Measurements from ENCODE around the gene FBLN2. TPM values are rescaled to one million over a fixed set of nuclear protein-coding genes. Genes with fewer than 3 reads are reported as not detected.
"Not testable (repeated sequence)": the region's sequence is repeated elsewhere in the genome, so short reads cannot be mapped to it uniquely, and the experiment has no call there.

FBLN2 gene
- total RNA-seq, 1 experiment from 2014 or later = 36.7 TPM

- no TSS peak for BruUV-seq (replicated peaks)
- no peaks in the 10 kb centered on the region for H3K27me3 Mint-ChIP-seq (ENCODE audit: insufficient read depth, unreplicated experiment)
- H3K4me3 ChIP-seq (ENCODE audit: low read depth, low read length) = no peak overlapping the region
- intact Hi-C loops (cut with micrococcal nuclease; ENCODE audit: unreplicated experiment) = no loop called here
- H3K4me1 ChIP-seq = no peaks in the 10 kb centered on the region
- ChIA-PET CTCF (interaction anchor here (0.8 to 1.0 kb wide), 2 partner anchors 9 to 129 kb away, joined by 3 to 4 read pairs; no protein-coding TSS in a partner anchor), POLR2A (no interaction called here)
- no peaks in the 10 kb centered on the region for H3K36me3 Mint-ChIP-seq (ENCODE audit: insufficient read depth, unreplicated experiment)
- no peaks in the 10 kb centered on the region for H3K27me3 ChIP-seq (replicated peaks; ENCODE audit: control insufficient read depth, insufficient read depth, low read length)
- H3K4me3 Mint-ChIP-seq (ENCODE audit: unreplicated experiment) = no peak overlapping the region
- peaks cover 15% of the 10 kb centered on the region for H3K9me3 Mint-ChIP-seq (ENCODE audit: unreplicated experiment)
- H3K36me3 ChIP-seq (ENCODE audit: control insufficient read depth, insufficient read depth, low read length) = no peaks in the 10 kb centered on the region
- H3K27ac Mint-ChIP-seq (ENCODE audit: unreplicated experiment) = no peak overlapping the region
- no peaks in the 10 kb centered on the region for H3K4me1 Mint-ChIP-seq (ENCODE audit: low read depth, unreplicated experiment)
- H3K9me3 ChIP-seq = no peaks in the 10 kb centered on the region
- no peak for DNase-seq
- no peak for TF ChIP-seq CTCF (IDR thresholded peaks at IDR 0.05; ENCODE audit: insufficient read depth in 1 of 2, low read depth in 1 of 2, low read length in 1 of 2, severe bottlenecking in 1 of 2, unreplicated experiment in 1 of 2)
Observed at GRCh38 chr3:13519006-13519791, 29.7 kb upstream of the FBLN2 start.

GRCh38 chr3:13520326-13520880, 28.5 kb upstream of the FBLN2 start:
- Histone ChIP-seq H3K4me1 (peaks cover 8% of the 10 kb centered on the region; the same call in 1 of the 2 replicates), H3K27me3 (replicated peaks; ENCODE audit: control insufficient read depth, insufficient read depth, low read length) (no peaks in the 10 kb centered on the region), H3K4me3 (ENCODE audit: low read depth, low read length) (no peak overlapping the region), H3K9me3 (no peaks in the 10 kb centered on the region), H3K36me3 (ENCODE audit: control insufficient read depth, insufficient read depth, low read length) (no peaks in the 10 kb centered on the region)
- H3K27me3 Mint-ChIP-seq (ENCODE audit: insufficient read depth, unreplicated experiment) = no peaks in the 10 kb centered on the region
- intact Hi-C loops (cut with micrococcal nuclease; ENCODE audit: unreplicated experiment) = no loop called here
- peaks cover 15% of the 10 kb centered on the region for H3K9me3 Mint-ChIP-seq (ENCODE audit: unreplicated experiment)
- H3K4me1 Mint-ChIP-seq (ENCODE audit: low read depth, unreplicated experiment) = no peaks in the 10 kb centered on the region
- CTCF ChIA-PET = interaction anchor here (1.0 kb wide), 1 partner anchor 8 kb away, joined by 4 read pairs; no protein-coding TSS in a partner anchor
- H3K4me3 Mint-ChIP-seq (ENCODE audit: unreplicated experiment) = no peak overlapping the region
- DNase-seq = no peak
- BruUV-seq (replicated peaks) = no TSS peak
- no peak overlapping the region for H3K27ac Mint-ChIP-seq (ENCODE audit: unreplicated experiment)
- POLR2A ChIA-PET = no interaction called here
- no peaks in the 10 kb centered on the region for H3K36me3 Mint-ChIP-seq (ENCODE audit: insufficient read depth, unreplicated experiment)
- TF ChIP-seq CTCF (IDR thresholded peaks at IDR 0.05; ENCODE audit: insufficient read depth in 1 of 2, low read depth in 1 of 2, low read length in 1 of 2, severe bottlenecking in 1 of 2, unreplicated experiment in 1 of 2) = no peak

- ChIA-PET CTCF (no interaction called here), POLR2A (no interaction called here)
- no TSS peak for BruUV-seq (replicated peaks)
- intact Hi-C loops (cut with micrococcal nuclease; ENCODE audit: unreplicated experiment) = no loop called here
- Histone ChIP-seq H3K9me3 (no peaks in the 10 kb centered on the region), H3K4me1 (peaks cover 9% of the 10 kb centered on the region; the same call in 1 of the 2 replicates), H3K4me3 (ENCODE audit: low read depth, low read length) (no peak overlapping the region), H3K27me3 (replicated peaks; ENCODE audit: control insufficient read depth, insufficient read depth, low read length) (no peaks in the 10 kb centered on the region), H3K36me3 (ENCODE audit: control insufficient read depth, insufficient read depth, low read length) (no peaks in the 10 kb centered on the region)
- H3K36me3 Mint-ChIP-seq (ENCODE audit: insufficient read depth, unreplicated experiment) = no peaks in the 10 kb centered on the region
- H3K4me1 Mint-ChIP-seq (ENCODE audit: low read depth, unreplicated experiment) = no peaks in the 10 kb centered on the region
- no peak for DNase-seq
- no peaks in the 10 kb centered on the region for H3K27me3 Mint-ChIP-seq (ENCODE audit: insufficient read depth, unreplicated experiment)
- no peak for TF ChIP-seq CTCF (IDR thresholded peaks at IDR 0.05; ENCODE audit: insufficient read depth in 1 of 2, low read depth in 1 of 2, low read length in 1 of 2, severe bottlenecking in 1 of 2, unreplicated experiment in 1 of 2)
- H3K9me3 Mint-ChIP-seq (ENCODE audit: unreplicated experiment) = peaks cover 15% of the 10 kb centered on the region
- no peak overlapping the region for H3K4me3 Mint-ChIP-seq (ENCODE audit: unreplicated experiment)
- H3K27ac Mint-ChIP-seq (ENCODE audit: unreplicated experiment) = no peak overlapping the region
Observed at GRCh38 chr3:13521309-13521708, 27.6 kb upstream of the FBLN2 start.

- intact Hi-C loops (cut with micrococcal nuclease; ENCODE audit: unreplicated experiment); H3K36me3 Mint-ChIP-seq (ENCODE audit: insufficient read depth, unreplicated experiment); H3K9me3 ChIP-seq; CTCF ChIA-PET; H3K4me3 ChIP-seq (ENCODE audit: low read depth, low read length); BruUV-seq (replicated peaks); H3K27me3 ChIP-seq (replicated peaks; ENCODE audit: control insufficient read depth, insufficient read depth, low read length); H3K4me1 Mint-ChIP-seq (ENCODE audit: low read depth, unreplicated experiment); H3K4me3 Mint-ChIP-seq (ENCODE audit: unreplicated experiment); DNase-seq; H3K27ac Mint-ChIP-seq (ENCODE audit: unreplicated experiment); H3K27me3 Mint-ChIP-seq (ENCODE audit: insufficient read depth, unreplicated experiment); H3K4me1 ChIP-seq; H3K36me3 ChIP-seq (ENCODE audit: control insufficient read depth, insufficient read depth, low read length); POLR2A ChIA-PET: not testable (repeated sequence)
- peaks cover 15% of the 10 kb centered on the region for H3K9me3 Mint-ChIP-seq (ENCODE audit: unreplicated experiment)
Observed at GRCh38 chr3:13521749-13522148, 27.2 kb upstream of the FBLN2 start.
